HG02759 (cell line): Measurements from ENCODE around the gene LRRC40.
"Not testable (repeated sequence)": the region's sequence is repeated elsewhere in the genome, so short reads cannot be mapped to it uniquely, and the experiment has no call there.

Source experiments
- ATAC-seq: cut with Tn5 transposase; IDR thresholded peaks from one replicate; pipeline ENCODE4 v1.9.1; 2021; ENCODE audit warnings: mild to moderate bottlenecking, moderate library complexity; ENCODE audit not compliant: unreplicated experiment

The LRRC40 gene

GRCh38 chr1:70204139-70204538 lies 1.2 kb downstream of the LRRC40 start:
- ATAC-seq = no peak

DNA sequence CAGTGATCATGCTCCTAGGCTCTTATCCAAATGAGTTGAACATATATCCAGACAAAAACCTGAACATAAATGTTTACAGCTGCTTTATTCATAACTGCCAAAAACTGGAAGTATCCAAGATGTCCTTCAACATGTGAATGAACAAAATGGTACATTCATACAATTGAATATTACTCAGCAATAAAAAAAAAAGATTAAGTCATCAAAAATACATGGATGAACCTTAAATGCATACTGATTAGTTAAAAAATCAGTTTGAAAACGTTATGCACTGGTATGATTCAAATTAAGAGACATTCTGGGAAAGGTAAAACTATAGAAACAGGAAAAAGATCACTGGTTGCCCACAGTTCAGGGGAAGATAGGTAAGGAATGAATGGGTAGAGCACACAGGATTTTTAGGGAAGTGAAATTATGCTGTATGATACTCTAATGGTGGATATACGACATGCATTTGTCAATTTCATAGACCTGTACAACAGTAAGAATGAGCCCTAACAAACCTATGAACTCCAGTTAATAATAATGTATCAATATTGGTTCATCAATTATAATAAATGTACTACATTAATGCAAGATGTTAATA lies 3.1 kb downstream of the LRRC40 start:
- ATAC-seq = no peak

DNA sequence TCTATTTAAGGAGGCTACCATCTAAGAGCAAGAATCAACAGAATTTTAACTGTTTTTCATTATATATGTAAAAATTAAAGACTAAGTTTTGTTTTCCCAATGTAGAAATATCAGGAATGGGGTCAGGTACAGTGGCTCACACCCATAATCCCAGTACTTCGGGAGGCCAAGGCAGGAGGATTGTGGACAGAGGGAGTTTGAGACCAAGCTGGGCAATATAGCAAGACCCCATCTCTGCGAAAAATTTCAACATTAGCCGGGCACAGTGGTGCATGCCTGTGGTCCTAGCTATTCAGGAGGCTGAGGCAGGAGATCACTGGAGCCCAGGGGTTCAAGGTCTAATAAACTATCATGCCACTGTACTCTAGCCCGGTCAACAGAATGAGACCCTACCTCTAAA lies 5.3 kb downstream of the LRRC40 start:
- no peak for ATAC-seq

GRCh38 chr1:70196333-70196732 lies 9.0 kb downstream of the LRRC40 start:
- no peak for ATAC-seq

GRCh38 chr1:70195342-70195741 lies 10.0 kb downstream of the LRRC40 start:
- ATAC-seq = peak; percentile 90

DNA sequence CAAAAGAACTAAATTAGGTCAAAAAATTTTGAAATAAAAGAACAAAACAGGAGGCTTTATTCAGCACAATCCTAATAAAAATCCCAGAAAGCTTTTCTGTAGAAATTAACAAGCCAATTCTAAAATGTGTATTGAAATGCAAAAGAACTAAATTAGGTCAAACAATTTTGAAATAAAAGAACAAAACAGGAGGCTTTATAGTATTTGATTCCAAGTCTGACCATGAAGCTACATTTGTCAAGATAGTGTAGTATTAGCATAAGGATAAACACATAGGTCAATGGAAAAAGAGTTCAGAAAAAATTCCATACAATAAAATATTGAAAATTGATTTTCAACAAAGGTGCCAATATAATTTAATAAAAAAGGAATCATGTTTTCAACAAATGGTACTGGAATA lies 10.8 kb downstream of the LRRC40 start:
- ATAC-seq = no peak

DNA sequence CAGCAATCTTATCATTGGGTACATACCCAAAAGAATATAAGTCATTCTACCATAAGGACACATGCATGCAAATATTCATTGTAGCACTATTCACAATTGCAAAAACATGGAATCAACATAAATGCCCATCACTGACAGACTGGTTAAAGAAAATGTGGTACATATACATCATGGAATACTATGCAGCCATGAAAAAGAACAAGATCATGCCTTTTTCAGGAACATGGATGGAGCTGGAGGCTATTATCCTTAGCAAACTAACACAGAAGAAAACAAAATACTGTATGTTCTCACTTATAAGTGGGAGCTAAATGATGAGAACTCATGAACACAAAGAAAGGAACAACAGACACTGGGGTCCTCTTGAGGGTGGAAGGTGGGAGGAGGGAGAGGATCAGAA lies 12.9 kb downstream of the LRRC40 start:
- not testable (repeated sequence) for ATAC-seq

GRCh38 chr1:70190180-70190579 lies 15.2 kb downstream of the LRRC40 start:
- ATAC-seq = no peak

DNA sequence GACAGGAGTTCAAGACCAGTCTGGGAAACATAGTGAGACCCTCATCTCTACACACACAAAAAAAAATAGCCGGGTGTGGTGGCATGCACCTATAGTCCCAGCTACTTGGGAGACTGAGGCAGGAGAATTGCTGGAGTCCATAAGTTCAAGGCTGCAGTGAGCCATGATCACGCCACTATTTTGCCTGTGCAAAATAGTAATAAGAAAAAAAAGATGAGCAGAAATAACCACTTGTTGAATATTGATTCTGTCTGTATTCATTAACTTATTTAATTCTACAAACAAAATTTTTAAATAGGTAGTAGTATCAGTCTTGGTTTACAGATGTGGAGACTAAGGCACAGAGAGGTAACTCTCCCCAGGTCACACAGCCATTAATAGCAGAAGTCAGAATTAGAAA lies 16.9 kb downstream of the LRRC40 start:
- no peak for ATAC-seq

GRCh38 chr1:70185181-70185580 lies 20.2 kb downstream of the LRRC40 start:
- ATAC-seq = not testable (repeated sequence)

DNA sequence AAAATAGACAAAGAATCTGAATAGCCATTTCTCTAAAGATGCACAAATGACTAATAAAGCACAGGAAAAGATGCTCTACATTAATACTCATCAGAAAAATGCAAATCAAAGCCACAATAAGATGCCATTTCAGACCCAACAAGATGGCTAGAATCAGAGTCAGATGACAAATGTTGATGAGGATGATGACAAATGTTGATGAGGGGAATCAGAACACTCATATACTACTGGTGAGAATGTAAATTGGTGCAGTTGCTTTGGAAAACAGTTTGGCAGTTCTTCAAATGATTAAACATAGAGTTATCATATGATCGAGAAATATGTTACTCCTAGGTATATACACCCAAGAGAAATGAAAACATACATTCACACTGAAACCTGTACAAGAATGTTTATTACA lies 33.9 kb downstream of the LRRC40 start:
- ATAC-seq = no peak

DNA sequence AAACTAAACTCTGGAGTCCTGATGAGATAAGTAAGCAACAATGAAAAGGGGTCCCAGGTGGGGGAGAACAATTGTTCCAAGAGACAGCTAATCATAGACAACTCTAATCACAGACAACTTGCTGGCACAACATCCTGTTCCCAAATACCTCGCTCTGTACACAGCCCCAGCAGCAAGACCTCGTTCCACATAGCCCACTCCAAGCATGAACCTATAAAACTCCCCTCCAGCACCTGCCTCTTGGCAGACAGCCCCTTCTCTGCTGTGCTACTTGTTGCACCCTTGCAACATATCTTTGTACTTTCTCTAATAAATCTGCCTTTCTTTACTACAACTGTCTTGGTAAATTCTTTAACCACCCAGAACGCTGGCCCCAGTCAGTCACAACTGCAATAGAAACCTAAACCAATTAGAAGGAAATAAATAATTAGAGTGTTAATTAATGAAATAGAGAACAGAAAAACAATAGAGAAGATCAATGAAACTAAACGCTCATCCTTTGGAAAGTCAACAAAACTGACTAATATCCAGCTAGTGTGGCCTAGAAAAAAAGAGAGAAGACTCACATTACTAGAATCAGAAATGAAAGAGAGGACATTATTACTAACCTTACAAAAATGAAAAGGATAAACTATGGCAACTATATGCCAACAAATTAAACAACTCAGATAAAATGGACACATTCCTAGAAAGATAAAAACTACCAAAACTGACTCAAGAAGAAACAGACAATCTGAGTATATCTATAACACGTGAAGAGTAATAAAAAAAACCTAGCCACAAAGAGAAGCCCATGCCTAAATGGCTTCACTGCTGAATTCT lies 36.1 kb downstream of the LRRC40 start:
- no peak for ATAC-seq

GRCh38 chr1:70168283-70168682 lies 37.1 kb downstream of the LRRC40 start:
- ATAC-seq = no peak

DNA sequence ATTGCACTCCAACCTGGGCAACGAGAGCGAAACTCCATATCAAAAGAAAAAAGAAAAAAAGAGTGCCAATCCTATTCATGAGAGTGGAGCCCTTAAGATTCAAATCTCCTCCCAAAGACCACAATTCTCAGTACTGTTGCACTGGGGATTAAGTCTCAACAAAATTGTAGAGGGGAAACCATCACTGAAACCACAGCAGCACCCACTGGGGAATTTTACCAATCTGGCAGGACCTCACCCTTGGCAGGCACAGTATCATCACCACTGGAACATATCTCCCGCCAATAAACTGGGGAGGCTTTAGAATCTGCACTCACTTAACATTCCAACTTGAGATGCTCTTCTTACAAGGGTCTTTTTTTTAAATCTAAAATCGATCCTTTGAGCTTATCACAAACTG lies 41.0 kb downstream of the LRRC40 start:
- ATAC-seq = no peak

DNA sequence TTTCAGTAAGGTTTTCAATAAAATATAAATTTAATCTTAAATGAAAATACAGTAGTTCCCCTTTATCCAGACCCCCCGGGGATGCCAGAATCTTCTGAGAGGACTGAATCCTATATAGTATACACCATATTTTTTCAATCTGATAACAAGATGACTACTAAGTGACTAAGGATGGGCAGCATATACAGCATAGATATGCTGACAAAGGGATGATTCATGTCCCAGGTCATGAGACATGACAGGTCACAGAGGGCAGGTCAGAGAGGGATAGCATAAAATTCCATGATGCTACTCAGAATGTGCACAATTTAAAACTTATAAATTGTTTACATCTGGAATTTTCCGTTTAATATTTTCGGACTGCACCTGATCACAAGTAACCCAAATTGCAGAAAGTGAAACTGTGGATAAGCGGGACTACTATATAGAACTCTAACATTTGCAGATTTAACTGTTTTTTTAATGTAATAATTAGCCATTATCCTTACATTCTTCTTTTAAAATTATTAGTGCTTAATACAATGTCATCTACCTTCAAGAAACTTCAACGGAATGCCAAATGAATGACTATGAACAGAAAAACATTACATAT lies 48.8 kb downstream of the LRRC40 start:
- no peak for ATAC-seq

- ATAC-seq = no peak
These were observed 51.6 kb downstream of the LRRC40 start for GRCh38 chr1:70153739-70154138.

DNA sequence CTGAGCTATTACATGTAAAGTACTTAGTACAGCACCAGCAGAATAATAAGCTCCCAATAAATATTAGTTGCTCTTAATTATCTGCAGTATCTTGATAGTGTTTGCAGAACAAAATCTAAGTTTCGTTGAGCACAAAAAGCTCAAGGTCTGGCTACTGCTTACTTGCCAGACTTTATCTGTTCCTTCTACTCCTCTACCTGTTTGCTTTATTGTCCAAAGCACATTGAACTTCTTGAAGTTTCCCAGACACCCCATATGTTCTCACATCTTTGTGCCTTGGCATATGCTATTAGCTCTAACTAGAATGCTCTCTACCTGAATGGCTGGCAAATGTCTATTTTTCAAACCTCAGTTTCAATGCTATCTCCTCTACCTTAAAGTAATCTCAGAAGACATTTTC lies 54.9 kb downstream of the LRRC40 start:
- ATAC-seq = no peak

DNA sequence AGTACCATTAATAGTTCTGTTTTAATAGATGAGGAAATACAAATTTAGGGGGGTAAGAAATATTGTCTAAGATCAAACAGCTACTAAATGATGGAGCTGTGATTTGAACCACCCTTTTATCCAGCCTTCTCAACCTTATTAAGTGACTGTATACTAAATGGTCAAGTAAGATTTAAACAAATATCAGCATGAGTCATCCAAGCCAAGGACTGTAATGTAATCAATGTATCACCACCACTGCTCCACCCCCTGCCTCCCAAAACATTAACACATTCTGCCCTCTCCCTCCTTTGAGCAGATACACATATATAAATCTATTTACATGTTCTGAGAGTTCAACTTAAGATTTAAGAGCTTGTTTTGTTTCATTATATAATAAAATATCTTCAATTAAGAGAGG lies 58.9 kb downstream of the LRRC40 start:
- ATAC-seq = no peak

- ATAC-seq = no peak
These were observed 62.2 kb downstream of the LRRC40 start for GRCh38 chr1:70143048-70143659.

- no peak for ATAC-seq
These were observed 63.3 kb downstream of the LRRC40 start for GRCh38 chr1:70142075-70142474.

DNA sequence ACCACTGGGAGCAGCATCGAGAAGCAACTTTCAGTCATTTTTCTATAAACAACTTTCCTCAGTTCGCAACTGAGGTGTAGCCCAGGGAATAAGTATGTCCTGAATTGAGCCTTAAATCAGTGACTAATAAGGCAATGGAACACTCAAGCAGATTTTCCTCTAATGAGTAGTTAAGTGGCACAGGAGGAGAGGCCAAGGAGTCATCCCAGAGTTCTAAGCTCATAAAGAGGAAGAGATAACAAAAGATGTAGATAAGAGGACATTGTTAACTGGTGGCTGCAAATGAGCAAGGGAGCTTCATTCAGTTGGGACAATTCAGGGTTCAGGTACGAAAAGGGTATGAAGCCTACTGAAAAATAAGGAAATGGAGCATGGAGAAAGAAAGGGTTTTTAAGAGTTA lies 64.5 kb downstream of the LRRC40 start:
- no peak for ATAC-seq

GRCh38 chr1:70140343-70140742 lies 65.0 kb downstream of the LRRC40 start:
- ATAC-seq = no peak
